Heart left ventricle (tissue), 13 donors: ENCODE data around the gene PER3.

Experiments used
- POLR2A ChIP-seq, 2 donors: fragments of 450-650 bp; IDR thresholded peaks; one replicate each; pipeline ENCODE4 v1.6.1; 2017; ENCODE audit warnings: antibody characterized with exemption in 2 of 2, mild to moderate bottlenecking in 2 of 2, moderate library complexity in 2 of 2
- TF ChIP-seq, protein P1 (sequence below), 12 donors: fragments of 200-600 bp; sonication (generic) in 4 of 12; IDR thresholded peaks; one replicate each; pipeline versions ENCODE4 v1.5.0 to v1.8.0; 2018 to 2022; ENCODE audit warnings: antibody characterized with exemption in 12 of 12, mild to moderate bottlenecking in 5 of 12
- donor health status: ischemic (EF 13 %, LVEDD 7.1; RV severe dilation, severe dysfunction).
- donor health status: DM: no; HTN: yes; CAD: no.
- donor health status: DM: no; HTN: no; CAD: no.
- donor health status: ischemic (EF 25% LVEDD 6.9; RV normal size, moderate dysfunction).
- donor health status: ischemic (EF 25% LVEDD 5.7; RV mildly dilated, moderate dysfunction).
- donor health status: ischemic (EF 35%, LVEDD 5.7; RV mildly dilated, moderate dysfunction).
- donor health status: nonischemic (EF 11% LVEDD 7.7; RV severe dilation, severe dysfunction).
- donor health status: DM: yes; HTN: yes; CAD: no.
- donor health status: PGD.
- donor health status: ischemic (EF 29% LVEDD 5.4; RV normal size, mild dysfunction).
- donor health status: nonischemic (EF 23%, LVEDD 6.1; RV moderate dilation, normal function).

DNA sequence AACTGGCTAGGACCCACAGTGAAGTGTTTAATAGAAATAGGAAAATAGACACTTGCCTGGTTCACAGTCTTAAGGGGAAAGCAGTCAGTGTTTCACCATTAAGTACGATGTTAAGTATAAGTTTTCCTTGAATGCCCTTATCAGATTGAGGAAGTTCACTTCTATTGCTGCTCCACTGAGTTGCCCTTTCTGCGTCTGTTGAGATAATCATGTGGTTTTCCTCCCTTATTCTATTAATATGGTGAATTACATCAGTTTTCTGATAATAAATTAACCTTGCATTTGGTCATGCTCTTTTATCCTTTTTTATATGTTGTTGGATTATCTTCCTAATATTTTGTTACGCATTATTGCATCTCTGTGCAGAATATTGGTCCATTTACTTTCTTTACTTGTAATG is 47.4 kb downstream of the PER3 start:
- TF ChIP-seq POLR2A (IDR thresholded peaks at IDR 0.05): no peak
- TF ChIP-seq, protein P1, sequence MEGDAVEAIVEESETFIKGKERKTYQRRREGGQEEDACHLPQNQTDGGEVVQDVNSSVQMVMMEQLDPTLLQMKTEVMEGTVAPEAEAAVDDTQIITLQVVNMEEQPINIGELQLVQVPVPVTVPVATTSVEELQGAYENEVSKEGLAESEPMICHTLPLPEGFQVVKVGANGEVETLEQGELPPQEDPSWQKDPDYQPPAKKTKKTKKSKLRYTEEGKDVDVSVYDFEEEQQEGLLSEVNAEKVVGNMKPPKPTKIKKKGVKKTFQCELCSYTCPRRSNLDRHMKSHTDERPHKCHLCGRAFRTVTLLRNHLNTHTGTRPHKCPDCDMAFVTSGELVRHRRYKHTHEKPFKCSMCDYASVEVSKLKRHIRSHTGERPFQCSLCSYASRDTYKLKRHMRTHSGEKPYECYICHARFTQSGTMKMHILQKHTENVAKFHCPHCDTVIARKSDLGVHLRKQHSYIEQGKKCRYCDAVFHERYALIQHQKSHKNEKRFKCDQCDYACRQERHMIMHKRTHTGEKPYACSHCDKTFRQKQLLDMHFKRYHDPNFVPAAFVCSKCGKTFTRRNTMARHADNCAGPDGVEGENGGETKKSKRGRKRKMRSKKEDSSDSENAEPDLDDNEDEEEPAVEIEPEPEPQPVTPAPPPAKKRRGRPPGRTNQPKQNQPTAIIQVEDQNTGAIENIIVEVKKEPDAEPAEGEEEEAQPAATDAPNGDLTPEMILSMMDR (IDR thresholded peaks at IDR 0.05): no peak
